Tibial artery (tissue), 4 donors: ENCODE results near the gene ACY1.

Source experiments
- DNase-seq, 2 donors: peaks; one replicate each; pipeline ENCODE4 v3.0.0-alpha.2; 2019
- H3K27ac ChIP-seq, 2 donors: fragments of 200-600 bp; sonication (generic) in 1 of 2; 1 replicate in 1 of 2; 2 replicates in 1 of 2; pipeline ENCODE4 v1.5.1; 2018 to 2019; ENCODE audit warnings: mild to moderate bottlenecking in 1 of 2
- H3K27me3 ChIP-seq, 2 donors: fragments of 200-600 bp; sonication (generic) in 1 of 2; one replicate each; pipeline versions ENCODE4 v1.5.1 to v1.6.0; 2016 to 2019
- H3K36me3 ChIP-seq, 3 donors: fragments of 200-600 bp; sonication (generic) in 2 of 3; one replicate each; pipeline ENCODE4 v1.5.1; 2016 to 2019; ENCODE audit warnings: mild to moderate bottlenecking in 2 of 3
- H3K4me1 ChIP-seq, 4 donors: fragments of 200-600 bp; sonication (generic) in 2 of 4; 1 replicate in 3 of 4; 2 replicates in 1 of 4; pipeline ENCODE4 v1.5.1; 2016 to 2019
- H3K4me3 ChIP-seq, 2 donors: fragments of 200-600 bp; sonication (generic) in 1 of 2; 1 replicate in 1 of 2; 2 replicates in 1 of 2; pipeline ENCODE4 v1.5.1; 2018 to 2019; ENCODE audit warnings: mild to moderate bottlenecking in 2 of 2
- H3K9me3 ChIP-seq, 3 donors: fragments of 200-600 bp; sonication (generic) in 1 of 3; one replicate each; pipeline ENCODE4 v1.5.1; 2016 to 2019
- CTCF ChIP-seq, 2 experiments: fragments of 200-600 bp in 1 of 2; fragments of 450-650 bp in 1 of 2; IDR thresholded peaks; one replicate each; pipeline ENCODE4 v1.5.1; 2017 to 2019; ENCODE audit warnings: antibody characterized with exemption in 2 of 2, mild to moderate bottlenecking in 1 of 2, moderate library complexity in 1 of 2
- intact Hi-C: fragments of 100-400 bp; cut with DNase I; formaldehyde crosslinking; loops from one replicate; pipeline ENCODE4 v1.15.0; 2023; ENCODE audit warnings: low total_unique reads

The ACY1 gene

GRCh38 chr3:51941798-51942602, 41.3 kb upstream of the ACY1 start, which contains the start of the genes PARP3 and RRP9:
Gene PARP3 (plus strand): TSS chr3:51942363. CDS start chr3:51943356, 993 bp downstream.
Gene RRP9 (minus strand): TSS chr3:51941904. CDS start chr3:51941867, 37 bp downstream.
- peak within 1 kb of the TSS; percentile 88 to 97 for H3K27ac ChIP-seq
- no peaks in the 10 kb centered on the region for H3K27me3 ChIP-seq
- peaks cover 0 to 33% (median 29%) of the 10 kb centered on the region in 4 donors for H3K4me1 ChIP-seq
- H3K36me3 ChIP-seq, result peaks cover 10 to 42% (median 12%) of the 10 kb centered on the region in 3 donors
- no peaks in the 10 kb centered on the region for H3K9me3 ChIP-seq
- DNase-seq, result peak; percentile 100
- H3K4me3 ChIP-seq, result peak within 1 kb of the TSS; percentile 72 to 78
- peak; percentile 99 to 100 for TF ChIP-seq CTCF (IDR thresholded peaks at IDR 0.05)
- intact Hi-C loops, result loop anchor here (5.0 kb wide), 3 partner anchors 40 to 200 kb away; partner anchors contain the start of genes ACY1 and DUSP7

- intact Hi-C loops, result loop anchor here (5.0 kb wide), 3 partner anchors 39 to 199 kb away; partner anchors contain the start of genes ACY1 and DUSP7
Measured at GRCh38 chr3:51942603-51943450, 40.5 kb upstream of the ACY1 start.

GRCh38 chr3:51943451-51944391, 39.6 kb upstream of the ACY1 start:
- DNase-seq, result peak in 1 of 2 donors; percentile 69
- Histone ChIP-seq H3K9me3 (no peaks in the 10 kb centered on the region), H3K27ac (peak overlapping the region; percentile 88 to 97), H3K36me3 (peaks cover 0 to 42% (median 0%) of the 10 kb centered on the region in 3 donors), H3K4me3 (peak overlapping the region in 1 of 2 donors; percentile 72), H3K27me3 (no peaks in the 10 kb centered on the region), H3K4me1 (peaks cover 0 to 33% (median 29%) of the 10 kb centered on the region in 4 donors)
- no peak for TF ChIP-seq CTCF (IDR thresholded peaks at IDR 0.05)
- intact Hi-C loops, result loop anchor here (5.0 kb wide), 3 partner anchors 39 to 199 kb away; partner anchors contain the start of genes ACY1 and DUSP7

More at GRCh38 chr3:51942603-51943450, 40.5 kb upstream of the ACY1 start:
- TF ChIP-seq CTCF (IDR thresholded peaks at IDR 0.05), result no peak
- Histone ChIP-seq H3K4me1 (peaks cover 0 to 33% (median 29%) of the 10 kb centered on the region in 4 donors), H3K27me3 (no peaks in the 10 kb centered on the region), H3K36me3 (peaks cover 2 to 41% (median 4%) of the 10 kb centered on the region in 3 donors), H3K9me3 (no peaks in the 10 kb centered on the region), H3K27ac (peak overlapping the region; percentile 88 to 97), H3K4me3 (peak overlapping the region; percentile 72 to 78)
- peak; percentile 49 to 78 for DNase-seq

- Histone ChIP-seq H3K36me3 (peaks cover 0 to 50% (median 0%) of the 10 kb centered on the region in 3 donors), H3K27me3 (no peaks in the 10 kb centered on the region), H3K4me1 (peaks cover 0 to 33% (median 29%) of the 10 kb centered on the region in 4 donors), H3K9me3 (no peaks in the 10 kb centered on the region), H3K4me3 (no peak overlapping the region), H3K27ac (no peak overlapping the region)
- DNase-seq, result peak in 1 of 2 donors; percentile 62
- no peak for TF ChIP-seq CTCF (IDR thresholded peaks at IDR 0.05)
- intact Hi-C loops, result loop anchor here (5.0 kb wide), 3 partner anchors 38 to 198 kb away; partner anchors contain the start of genes ACY1 and DUSP7
Measured at GRCh38 chr3:51944451-51945021, 38.8 kb upstream of the ACY1 start.
